Prostate gland (tissue), 2 donors: ENCODE results near the gene SLC6A3. TPM values are rescaled to one million over a fixed set of nuclear protein-coding genes. Genes with fewer than 3 reads are reported as not detected.

Experiments
- DNase-seq: peaks from one replicate; pipeline ENCODE4 v3.0.0-alpha.2; 2019; ENCODE audit warnings: low spot score
- H3K27ac ChIP-seq, 2 donors: fragments of 200-600 bp; sonication (generic); 2 replicates each; pipeline ENCODE4 v1.5.1; 2017 to 2019
- H3K27me3 ChIP-seq: fragments of 200-600 bp; sonication (generic); replicated peaks from 2 replicates; pipeline ENCODE4 v1.5.1; 2019; ENCODE audit not compliant: insufficient read depth
- H3K36me3 ChIP-seq, 2 donors: fragments of 200-600 bp; sonication (generic); 1 replicate in 1 of 2; 2 replicates in 1 of 2; pipeline versions ENCODE4 v1.5.1 to v1.8.1; 2017 to 2019
- H3K4me1 ChIP-seq: fragments of 200-600 bp; sonication (generic); replicated peaks from 2 replicates; pipeline ENCODE4 v1.5.1; 2019
- H3K4me3 ChIP-seq, 2 donors: fragments of 200-600 bp; sonication (generic); 2 replicates each; pipeline ENCODE4 v1.5.1; 2017 to 2019
- H3K9me3 ChIP-seq: fragments of 200-600 bp; sonication (generic); 2 replicates; pipeline ENCODE4 v1.5.1; 2017
- CTCF ChIP-seq, 4 experiments: fragments of 200-600 bp in 2 of 4; fragments of 450-650 bp in 2 of 4; sonication (generic) in 2 of 4; IDR thresholded peaks; 1 replicate in 3 of 4; 2 replicates in 1 of 4; pipeline ENCODE4 v1.5.1; 2016 to 2019; ENCODE audit warnings: antibody characterized with exemption in 4 of 4, mild to moderate bottlenecking in 2 of 4, moderate library complexity in 2 of 4
- POLR2A ChIP-seq: fragments of 450-650 bp; IDR thresholded peaks from one replicate; pipeline ENCODE4 v1.6.1; 2016; ENCODE audit warnings: antibody characterized with exemption, mild to moderate bottlenecking
- POLR2AphosphoS5 ChIP-seq: sonication (generic); formaldehyde crosslinking; IDR thresholded peaks from one replicate; pipeline ENCODE4 v1.6.1; 2017; ENCODE audit warnings: antibody characterized with exemption
- WGBS: methylation state at CpG from one replicate; pipeline ENCODE4 v1.1.5; 2018; 5-methylcytosine and 5-hydroxymethylcytosine counted together
- intact Hi-C: fragments of 100-400 bp; cut with DNase I; formaldehyde crosslinking; loops from one replicate; pipeline ENCODE4 v1.14.2; 2022
- total RNA-seq, 2 donors: library from RNA; depleted of rRNA; stranded (reverse); fragments of >200 nt; gene quantifications; one replicate each; pipeline ENCODE4 v1.1.0, GENCODE V29; 2016

The SLC6A3 gene
- total RNA-seq, 2 donors from 2014 or later = 4.6 TPM; not detected in 1

GRCh38 chr5:1349246-1349645 lies 96.0 kb downstream of the SLC6A3 start:
- WGBS = 38% methylated on average over 12 of the region's 12 CpGs
- Histone ChIP-seq H3K27me3 (no peaks in the 10 kb centered on the region), H3K27ac (no peak overlapping the region), H3K4me3 (no peak overlapping the region), H3K9me3 (no peaks in the 10 kb centered on the region), H3K4me1 (peaks cover 5% of the 10 kb centered on the region), H3K36me3 (no peaks in the 10 kb centered on the region)
- DNase-seq = no peak
- TF ChIP-seq POLR2A (no peak), CTCF (IDR thresholded peaks at IDR 0.05) (no peak)
- intact Hi-C loops = loop anchor here (10.0 kb wide), 1 partner anchor 296 kb away; no protein-coding TSS in a partner anchor

GRCh38 chr5:1348986-1349245 lies 96.3 kb downstream of the SLC6A3 start:
- WGBS = 88% methylated on average over 1 of the region's 1 CpG
- no peaks in the 10 kb centered on the region for H3K36me3 ChIP-seq
- DNase-seq = no peak
- no peak for TF ChIP-seq POLR2AphosphoS5
- no peak for TF ChIP-seq POLR2A
- TF ChIP-seq CTCF (IDR thresholded peaks at IDR 0.05) = no peak
- no peaks in the 10 kb centered on the region for H3K27me3 ChIP-seq
- H3K4me1 ChIP-seq = peaks cover 5% of the 10 kb centered on the region
- no peak overlapping the region for H3K27ac ChIP-seq
- intact Hi-C loops = loop anchor here (10.0 kb wide), 1 partner anchor 296 kb away; no protein-coding TSS in a partner anchor
- H3K9me3 ChIP-seq = no peaks in the 10 kb centered on the region
- H3K4me3 ChIP-seq = no peak overlapping the region

- Histone ChIP-seq H3K9me3 (no peaks in the 10 kb centered on the region), H3K27me3 (no peaks in the 10 kb centered on the region), H3K4me1 (peaks cover 5% of the 10 kb centered on the region), H3K4me3 (no peak overlapping the region), H3K27ac (no peak overlapping the region), H3K36me3 (no peaks in the 10 kb centered on the region)
- 55% methylated on average over 10 of the region's 10 CpGs for WGBS
- intact Hi-C loops = loop anchor here (10.0 kb wide), 1 partner anchor 297 kb away; no protein-coding TSS in a partner anchor
- no peak for DNase-seq
- TF ChIP-seq POLR2AphosphoS5 (no peak), CTCF (IDR thresholded peaks at IDR 0.05) (no peak), POLR2A (no peak)
Measured at GRCh38 chr5:1347571-1347970, 97.7 kb downstream of the SLC6A3 start.

- Histone ChIP-seq H3K9me3 (no peaks in the 10 kb centered on the region), H3K4me1 (peaks cover 5% of the 10 kb centered on the region), H3K4me3 (no peak overlapping the region), H3K27ac (no peak overlapping the region), H3K27me3 (no peaks in the 10 kb centered on the region), H3K36me3 (no peaks in the 10 kb centered on the region)
- DNase-seq = no peak
- WGBS = 83% methylated on average over 21 of the region's 21 CpGs
- intact Hi-C loops = loop anchor here (10.0 kb wide), 1 partner anchor 298 kb away; no protein-coding TSS in a partner anchor
- TF ChIP-seq POLR2A = no peak
- TF ChIP-seq CTCF (IDR thresholded peaks at IDR 0.05) = no peak
- no peak for TF ChIP-seq POLR2AphosphoS5
Measured at GRCh38 chr5:1346627-1347440, 98.4 kb downstream of the SLC6A3 start.
